Body of pancreas (tissue), 4 donors: Measurements from ENCODE around the gene RASL10A. TPM values are rescaled to one million over a fixed set of nuclear protein-coding genes. Genes with fewer than 3 reads are reported as not detected.
A peak's percentile ranks its signal among the peaks of the same experiment; 100 is the strongest.

Source experiments
- ATAC-seq: fragments of 150-250 bp; one replicate; pipeline ENCODE4 v1.9.1; 2016
- DNase-seq, 4 donors: peaks; one replicate each; pipeline ENCODE4 v3.0.0-alpha.2; 2019
- H3K27ac ChIP-seq, 4 donors: fragments of 200-600 bp; sonication (generic); 1 replicate in 3 of 4; 2 replicates in 1 of 4; pipeline versions ENCODE4 v1.5.1 to v1.6.1; 2016 to 2019; ENCODE audit warnings: mild to moderate bottlenecking in 1 of 4, mixed read lengths in 1 of 4, moderate library complexity in 1 of 4
- H3K27me3 ChIP-seq, 2 donors: fragments of 200-600 bp; sonication (generic); one replicate each; pipeline ENCODE4 v1.6.0; 2016; ENCODE audit warnings: mild to moderate bottlenecking in 1 of 2
- H3K36me3 ChIP-seq, 2 donors: fragments of 200-600 bp; sonication (generic); replicated peaks in 1 of 2; 2 replicates each; pipeline ENCODE4 v1.5.1; 2016; ENCODE audit warnings: low read depth in 2 of 2; ENCODE audit not compliant: insufficient read depth in 1 of 2
- H3K4me1 ChIP-seq: fragments of 200-600 bp; sonication (generic); one replicate; pipeline ENCODE4 v1.6.0; 2016
- H3K4me3 ChIP-seq, 2 donors: fragments of 200-600 bp; sonication (generic); 1 replicate in 1 of 2; 2 replicates in 1 of 2; pipeline ENCODE4 v1.5.1; 2016 to 2019
- H3K9me3 ChIP-seq, 3 donors: fragments of 200-600 bp; sonication (generic); 1 replicate in 2 of 3; 2 replicates in 1 of 3; pipeline ENCODE4 v1.5.1; 2016
- POLR2A ChIP-seq, 3 donors: fragments of 450-650 bp; IDR thresholded peaks; one replicate each; pipeline ENCODE4 v1.6.1; 2016; ENCODE audit warnings: antibody characterized with exemption in 3 of 3, mild to moderate bottlenecking in 2 of 3
- WGBS, 2 donors: methylation state at CpG; one replicate each; pipeline ENCODE4 v1.1.5; 2017; 5-methylcytosine and 5-hydroxymethylcytosine counted together
- intact Hi-C: fragments of 100-400 bp; cut with DNase I; formaldehyde crosslinking; loops from one replicate; pipeline ENCODE4 v1.15.1; 2023
- microRNA-seq, 2 donors: library from miRNA; unstranded; fragments of <30 nt; microRNA quantifications; one replicate each; pipeline ENCODE4, GENCODE V29; 2016; ENCODE audit warnings: borderline number of aligned reads in 2 of 2, borderline replicate concordance in 2 of 2
- small RNA-seq: library from RNA; depleted of rRNA; stranded (forward); fragments of <200 nt; gene quantifications from one replicate; pipeline ENCODE3, GENCODE V24; 2016
- total RNA-seq, 2 donors: library from RNA; depleted of rRNA; stranded (reverse); fragments of >200 nt; gene quantifications; one replicate each; pipeline ENCODE4 v1.1.0, GENCODE V29; 2016
- TF ChIP-seq, protein P1 (sequence below), 7 experiments: fragments of 450-650 bp in 4 of 7; fragments of 200-600 bp in 3 of 7; sonication (generic) in 3 of 7; IDR thresholded peaks; one replicate each; pipeline ENCODE4 v1.5.1; 2016 to 2019; ENCODE audit warnings: antibody characterized with exemption in 7 of 7

RASL10A gene
- total RNA-seq, 2 donors from 2014 or later: 0.78 TPM; not detected in 1

DNA sequence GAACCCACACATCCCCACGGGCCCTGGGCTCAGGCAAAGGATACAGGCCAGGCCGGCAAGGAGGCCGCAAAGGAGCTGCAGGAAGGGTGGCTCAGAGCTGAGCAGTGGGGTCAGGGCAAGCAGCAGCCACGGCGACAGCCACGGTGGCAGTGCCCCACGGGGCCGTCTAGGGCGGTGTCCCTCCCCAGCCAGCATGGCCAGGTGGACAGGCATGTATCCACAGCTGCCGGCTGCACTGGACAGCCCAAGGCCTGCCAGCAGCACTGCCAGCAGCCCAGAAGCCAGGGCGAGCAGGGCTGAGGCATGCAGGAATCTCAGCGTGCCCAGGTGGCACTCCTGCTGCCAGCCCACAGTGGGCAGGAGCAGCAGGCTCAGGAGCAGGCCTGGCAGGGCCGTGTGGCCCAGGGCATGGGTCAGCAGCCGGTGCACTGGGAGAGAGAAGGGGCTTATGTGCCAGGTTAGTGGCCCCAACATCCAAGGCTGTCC, 51.7 kb downstream of the RASL10A start:
- no peak overlapping the region for H3K4me3 ChIP-seq
- H3K27ac ChIP-seq: peak overlapping the region; percentile 54 to 78 (median 74)
- DNase-seq: peak; percentile 61 to 89 (median 79)
- H3K36me3 ChIP-seq: no peaks in the 10 kb centered on the region
- peaks cover 29% of the 10 kb centered on the region for H3K4me1 ChIP-seq
- no peaks in the 10 kb centered on the region for H3K27me3 ChIP-seq
- WGBS, 2 donors: 48% methylated on average over 14 of the region's 14 CpGs; no CpG with 5 or more reads in 1 of the 2 donors
- H3K9me3 ChIP-seq: no peaks in the 10 kb centered on the region
- intact Hi-C loops: no loop called here
- ATAC-seq: peak; percentile 19
- peak; percentile 39 to 40 (median 40) for TF ChIP-seq POLR2A (IDR thresholded peaks at IDR 0.05)
- TF ChIP-seq, protein P1, sequence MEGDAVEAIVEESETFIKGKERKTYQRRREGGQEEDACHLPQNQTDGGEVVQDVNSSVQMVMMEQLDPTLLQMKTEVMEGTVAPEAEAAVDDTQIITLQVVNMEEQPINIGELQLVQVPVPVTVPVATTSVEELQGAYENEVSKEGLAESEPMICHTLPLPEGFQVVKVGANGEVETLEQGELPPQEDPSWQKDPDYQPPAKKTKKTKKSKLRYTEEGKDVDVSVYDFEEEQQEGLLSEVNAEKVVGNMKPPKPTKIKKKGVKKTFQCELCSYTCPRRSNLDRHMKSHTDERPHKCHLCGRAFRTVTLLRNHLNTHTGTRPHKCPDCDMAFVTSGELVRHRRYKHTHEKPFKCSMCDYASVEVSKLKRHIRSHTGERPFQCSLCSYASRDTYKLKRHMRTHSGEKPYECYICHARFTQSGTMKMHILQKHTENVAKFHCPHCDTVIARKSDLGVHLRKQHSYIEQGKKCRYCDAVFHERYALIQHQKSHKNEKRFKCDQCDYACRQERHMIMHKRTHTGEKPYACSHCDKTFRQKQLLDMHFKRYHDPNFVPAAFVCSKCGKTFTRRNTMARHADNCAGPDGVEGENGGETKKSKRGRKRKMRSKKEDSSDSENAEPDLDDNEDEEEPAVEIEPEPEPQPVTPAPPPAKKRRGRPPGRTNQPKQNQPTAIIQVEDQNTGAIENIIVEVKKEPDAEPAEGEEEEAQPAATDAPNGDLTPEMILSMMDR (IDR thresholded peaks at IDR 0.05): peak in 1 of 7 experiments; percentile 9

Small RNA genes lying within 50 kb of the gene (microRNA-seq; reads per million reads assigned to microRNA genes)
- gene MIR3653: 25.1 to 37.3 reads per million in 2 donors

Small RNA genes lying within 50 kb of the gene (small RNA-seq; reads per million reads assigned to genes)
- not detected for gene MIR3653

Other genes starting within 250 kb of the RASL10A start
- 1 to 10 TPM; 6.6 to 7.3 TPM for gene KREMEN1, start 242.7 kb downstream of the RASL10A start, total RNA-seq
- 10 to 100 TPM in 1 of 2 donors, 1 to 10 TPM in 1; 5.9 to 25.9 TPM for gene EMID1, start 109.8 kb downstream of the RASL10A start, total RNA-seq
- gene RHBDD3, start 47.7 kb downstream of the RASL10A start, total RNA-seq: 10 to 100 TPM; 32.4 to 42.2 TPM
- gene EWSR1, start 47.4 kb downstream of the RASL10A start, total RNA-seq: 100 to 1,000 TPM; 142 to 175 TPM
- 10 to 100 TPM; 15.8 to 19.2 TPM for gene GAS2L1, start 9.0 kb downstream of the RASL10A start, total RNA-seq
- gene AP1B1, start 72.9 kb upstream of the RASL10A start, total RNA-seq: 10 to 100 TPM; 45.5 to 66.9 TPM
- gene RFPL1, start 122.9 kb upstream of the RASL10A start, total RNA-seq: not detected
- under 1 TPM; 0.33 to 0.52 TPM for gene NEFH, start 164.5 kb upstream of the RASL10A start, total RNA-seq
- gene THOC5, start 238.1 kb upstream of the RASL10A start, total RNA-seq: 10 to 100 TPM; 20.0 to 29.0 TPM